Measurements from ENCODE around the gene AXIN1. TPM values are rescaled to one million over a fixed set of nuclear protein-coding genes. Genes with fewer than 3 reads are reported as not detected.

The AXIN1 gene
- total and polyA plus RNA-seq, 2 of the 8 experiments (the other 6 are each of a cell fraction or from before 2014, with no cell fraction given): 12.5 to 41.9 TPM

DNA sequence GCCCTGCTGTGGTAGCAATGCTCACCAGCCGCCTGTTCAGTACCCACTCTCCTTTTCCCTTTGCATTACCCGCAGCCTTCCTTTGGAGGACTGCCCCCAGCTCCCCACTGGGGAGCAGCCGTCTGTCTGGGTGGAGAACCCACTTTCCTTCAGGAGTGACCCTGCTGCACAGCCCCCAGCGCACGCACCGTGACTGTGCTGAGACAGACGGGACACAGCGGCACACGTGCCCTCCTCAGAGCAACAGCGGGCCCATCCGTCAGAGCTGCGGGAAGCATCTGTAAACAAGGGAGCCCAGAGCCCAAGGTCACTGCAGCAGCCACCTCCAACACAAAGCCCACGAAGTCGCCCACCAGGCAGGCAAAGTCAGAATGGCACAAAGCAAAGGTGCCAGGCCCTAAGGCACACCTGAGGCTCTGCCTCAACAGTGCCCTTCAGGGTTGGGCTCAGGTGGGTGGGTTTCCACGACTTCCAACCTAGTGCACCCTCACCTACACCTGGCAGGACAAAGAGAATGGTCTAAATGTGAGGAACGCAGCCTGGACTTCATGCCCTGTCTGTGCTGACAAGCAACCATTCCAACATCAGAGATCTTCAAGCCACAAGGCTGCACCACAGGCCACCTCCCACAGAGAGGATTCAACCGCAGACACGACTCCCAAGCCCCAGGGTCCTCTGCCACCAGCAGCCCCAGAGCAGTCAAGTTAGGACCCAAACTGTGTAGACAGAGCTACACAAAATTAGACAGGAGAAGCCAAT lies 9.9 kb downstream of the AXIN1 start:
- ChIA-PET CTCF (ENCODE audit: partially characterized antibody) (interaction anchor here (2.4 to 4.6 kb wide), 2 partner anchors 20 to 24 kb away, joined by 9 to 15 read pairs; no protein-coding TSS in a partner anchor), POLR2A (ENCODE audit: partially characterized antibody) (interaction anchor here (1.0 to 1.9 kb wide), 4 partner anchors 9 to 114 kb away, joined by 3 to 12 read pairs (median 4); partner anchors contain the start of gene AXIN1)
- peaks cover 29 to 84% of the 10 kb centered on the region in 2 experiments; a peak in 3 of 4 replicates for H3K79me2 ChIP-seq (ENCODE audit: control insufficient read depth in 1 of 2, insufficient read depth in 2 of 2, low read length in 2 of 2)

More for the DNA sequence above, 9.9 kb downstream of the AXIN1 start:
- Histone ChIP-seq H4K91ac (replicated peaks; ENCODE audit: insufficient read length, low read length) (no peak overlapping the region), H3K18ac (ENCODE audit: extremely low read depth, low read length) (no peak overlapping the region), H3K4me1 (replicated peaks in 1 of 4; ENCODE audit: control insufficient read depth in 3 of 4, insufficient read depth in 4 of 4, low read length in 3 of 4) (peaks cover 0 to 2% (median 0%) of the 10 kb centered on the region in 4 experiments; a peak in 1 of 7 replicates), H4K20me1 (replicated peaks in 1 of 2; ENCODE audit: control insufficient read depth in 1 of 2, insufficient read depth in 2 of 2, low read length in 2 of 2) (peaks cover 14 to 41% of the 10 kb centered on the region in 2 experiments), H3K9me3 (ENCODE audit: insufficient read depth in 2 of 2, low read depth in 1 of 2, low read length in 1 of 2) (no peaks in the 10 kb centered on the region), H3K4ac (replicated peaks; ENCODE audit: insufficient read length, low read depth, low read length) (no peak overlapping the region), H3K14ac (ENCODE audit: insufficient read length) (no peak overlapping the region), H3K79me1 (ENCODE audit: low read depth, low read length) (peaks cover 30% of the 10 kb centered on the region), H3K23me2 (ENCODE audit: low read depth, low read length) (no peaks in the 10 kb centered on the region), H3K9ac (replicated peaks in 1 of 4; ENCODE audit: extremely low read depth in 1 of 4, low read depth in 3 of 4, low read length in 3 of 4) (no peak overlapping the region), H4K8ac (ENCODE audit: extremely low read depth, insufficient read depth, low read length) (no peak overlapping the region), H4K5ac (ENCODE audit: insufficient read length, low read depth, low read length) (no peak overlapping the region), H3K56ac (replicated peaks; ENCODE audit: insufficient read length, low read depth, low read length) (no peak overlapping the region), H3K4me3 (ENCODE audit: extremely low read depth in 1 of 4, insufficient read depth in 2 of 4, low read depth in 3 of 4, low read length in 4 of 4) (no peak overlapping the region), H3K27me3 (replicated peaks in 1 of 4; ENCODE audit: control insufficient read depth in 3 of 4, extremely low read depth in 1 of 4, insufficient read depth in 3 of 4, low read length in 3 of 4) (no peaks in the 10 kb centered on the region), H3K27ac (ENCODE audit: low read depth, low read length) (no peak overlapping the region), H2BK15ac (ENCODE audit: low read length) (no peak overlapping the region), H2BK120ac (replicated peaks; ENCODE audit: low read depth, low read length) (no peak overlapping the region), H2AK5ac (ENCODE audit: low read depth, low read length) (no peak overlapping the region), H2BK5ac (ENCODE audit: low read depth, low read length) (peak overlapping the region; percentile 9; the same call in 1 of the 2 replicates), H2BK12ac (ENCODE audit: low read depth, low read length) (no peak overlapping the region), H3K23ac (ENCODE audit: insufficient read length) (no peak overlapping the region), H3K36me3 (ENCODE audit: control insufficient read depth in 2 of 4, insufficient read depth in 4 of 4, low read length in 3 of 4) (peaks cover 7 to 20% (median 10%) of the 10 kb centered on the region in 4 experiments; a peak in 6 of 8 replicates), H3K4me2 (ENCODE audit: insufficient read depth in 1 of 2, low read depth in 2 of 2, low read length in 2 of 2) (no peak overlapping the region), H2AFZ (ENCODE audit: low read length) (no peak overlapping the region), H2BK20ac (ENCODE audit: low read length) (no peak overlapping the region)
- no peak for FAIRE-seq
- no peak for DNase-seq (ENCODE audit: low read depth in 1 of 2, low spot score in 2 of 2)
- TF ChIP-seq, protein P1, sequence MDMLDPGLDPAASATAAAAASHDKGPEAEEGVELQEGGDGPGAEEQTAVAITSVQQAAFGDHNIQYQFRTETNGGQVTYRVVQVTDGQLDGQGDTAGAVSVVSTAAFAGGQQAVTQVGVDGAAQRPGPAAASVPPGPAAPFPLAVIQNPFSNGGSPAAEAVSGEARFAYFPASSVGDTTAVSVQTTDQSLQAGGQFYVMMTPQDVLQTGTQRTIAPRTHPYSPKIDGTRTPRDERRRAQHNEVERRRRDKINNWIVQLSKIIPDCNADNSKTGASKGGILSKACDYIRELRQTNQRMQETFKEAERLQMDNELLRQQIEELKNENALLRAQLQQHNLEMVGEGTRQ (IDR thresholded peaks at IDR 0.05; ENCODE audit: low read length): no peak
- WGBS, 2 experiments (ENCODE audit: extremely low coverage in 1 of 2, insufficient coverage in 1 of 2, insufficient read length in 1 of 2, insufficient replicate concordance in 2 of 2, low coverage in 1 of 2, low lambda C conversion rate in 2 of 2, missing lambda C conversion rate in 1 of 2): 88% methylated on average over 18 of the region's 18 CpGs; no CpG with 5 or more reads in 1 of the 2 experiments
